Stimulated activated naive CD8-positive, alpha-beta T cell treated with anti-CD3 and anti-CD28 coated beads, Interleukin-15, amount 100 ng/mL, for 72 hours (primary cell): ENCODE measurements around the gene ZNF829.

Experiments used
- ATAC-seq: fragments of 150-1000 bp; cut with Tn5 transposase; 2 replicates; pipeline ENCODE4 v1.10.0; 2021; ENCODE audit warnings: mild to moderate bottlenecking, moderate library complexity
- DNase-seq, 2 donors: peaks; one replicate each; pipeline ENCODE4 v3.0.0; 2021 to 2022
- H3K27ac Mint-ChIP-seq, 2 donors: one replicate each; pipeline ENCODE4 v1.8.0; 2022; ENCODE audit warnings: mild to moderate bottlenecking in 2 of 2, mixed read lengths in 2 of 2, moderate library complexity in 2 of 2
- H3K27me3 Mint-ChIP-seq: one replicate; pipeline ENCODE4 v1.8.0; 2022; ENCODE audit warnings: mixed read lengths
- H3K4me1 Mint-ChIP-seq: one replicate; pipeline ENCODE4 v1.8.0; 2022; ENCODE audit warnings: mild to moderate bottlenecking, mixed read lengths
- H3K4me3 Mint-ChIP-seq, 2 donors: one replicate each; pipeline ENCODE4 v1.8.0; 2022; ENCODE audit warnings: mild to moderate bottlenecking in 2 of 2, mixed read lengths in 2 of 2, moderate library complexity in 1 of 2
- H3K9me3 Mint-ChIP-seq, 2 donors: one replicate each; pipeline ENCODE4 v1.8.0; 2022; ENCODE audit warnings: mixed read lengths in 2 of 2

Gene ZNF829

DNA sequence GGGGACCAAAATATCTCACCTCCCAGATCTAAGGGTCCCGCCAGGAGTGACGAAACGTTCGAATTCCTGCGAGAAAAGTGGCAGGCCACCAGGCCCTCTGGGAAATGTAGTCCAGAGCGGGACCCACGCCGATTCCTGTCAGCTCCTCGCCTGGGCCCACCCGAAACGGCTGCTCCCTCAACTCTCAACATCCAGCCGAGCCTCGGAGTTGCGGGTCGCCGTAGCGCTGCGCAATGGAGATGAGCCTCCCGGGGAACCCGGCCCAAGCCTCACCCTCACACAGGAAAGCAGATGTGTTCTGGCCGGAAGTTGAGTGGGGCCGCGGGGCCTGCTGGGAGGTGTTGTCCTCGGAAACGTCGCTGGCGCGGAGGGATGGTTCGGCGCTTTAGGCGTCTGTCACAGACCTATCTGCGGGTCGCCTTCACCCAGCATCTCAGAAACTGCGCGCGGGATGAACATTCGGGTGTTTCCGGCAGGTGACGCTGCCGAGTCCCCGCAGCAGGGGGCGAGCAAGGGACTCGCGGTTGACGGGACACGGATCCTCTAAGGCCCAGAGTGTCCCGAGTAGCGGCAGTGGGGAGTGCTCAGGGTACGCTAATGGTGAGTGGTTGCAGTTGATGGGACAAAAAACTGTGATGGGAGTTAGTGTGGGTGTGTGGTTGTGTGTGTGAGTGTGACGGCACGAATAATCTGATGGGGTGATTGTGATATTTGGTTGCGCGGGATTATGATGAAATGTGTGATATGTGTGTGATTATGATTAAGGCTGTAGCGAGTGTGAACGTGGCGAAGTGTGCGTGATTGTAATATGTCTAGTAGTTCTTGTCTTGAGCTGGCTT lies at the start of gene ZNF829, which contains the start of gene ZNF568:
ZNF829 (minus strand) TSS at position 300 of the 839 bp plus-strand sequence. CDS start 1,124 bp downstream, outside the sequence.
ZNF568 (plus strand) TSS at position 341 of the 839 bp plus-strand sequence. CDS start 6,439 bp downstream, outside the sequence.
- peak; percentile 95 to 97 for DNase-seq
- Mint-ChIP-seq H3K9me3 (peaks cover 34 to 46% of the 10 kb centered on the region in 2 donors), H3K4me1 (peaks cover 23% of the 10 kb centered on the region), H3K4me3 (peak within 1 kb of the TSS; percentile 85 to 94), H3K27ac (peak within 1 kb of the TSS; percentile 94 to 98), H3K27me3 (no peaks in the 10 kb centered on the region)
- peak; percentile 99 for ATAC-seq

DNA sequence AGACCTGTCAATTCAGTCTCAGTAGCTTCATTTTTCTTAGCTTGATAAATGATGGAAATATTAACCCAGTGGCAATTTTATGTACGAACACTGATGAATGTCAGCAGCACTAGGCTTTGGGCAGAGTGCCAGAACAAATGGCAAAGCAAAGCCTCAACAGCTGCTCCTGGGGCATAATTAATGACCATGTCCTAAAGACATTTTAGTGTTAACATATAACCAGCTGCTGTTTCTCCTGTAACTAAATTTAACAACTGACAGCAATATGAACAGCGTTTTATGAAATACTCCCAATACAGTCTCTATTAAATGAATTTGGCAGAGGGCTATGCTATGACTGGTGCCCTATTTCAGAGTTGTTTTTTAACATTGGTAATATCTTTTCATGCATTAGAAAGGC lies 47.2 kb upstream of the ZNF829 start:
- Mint-ChIP-seq H3K9me3 (peaks cover 18 to 31% of the 10 kb centered on the region in 2 donors), H3K27me3 (no peaks in the 10 kb centered on the region), H3K27ac (no peak overlapping the region), H3K4me3 (no peak overlapping the region), H3K4me1 (no peaks in the 10 kb centered on the region)
- DNase-seq (no peak), ATAC-seq (no peak)

DNA sequence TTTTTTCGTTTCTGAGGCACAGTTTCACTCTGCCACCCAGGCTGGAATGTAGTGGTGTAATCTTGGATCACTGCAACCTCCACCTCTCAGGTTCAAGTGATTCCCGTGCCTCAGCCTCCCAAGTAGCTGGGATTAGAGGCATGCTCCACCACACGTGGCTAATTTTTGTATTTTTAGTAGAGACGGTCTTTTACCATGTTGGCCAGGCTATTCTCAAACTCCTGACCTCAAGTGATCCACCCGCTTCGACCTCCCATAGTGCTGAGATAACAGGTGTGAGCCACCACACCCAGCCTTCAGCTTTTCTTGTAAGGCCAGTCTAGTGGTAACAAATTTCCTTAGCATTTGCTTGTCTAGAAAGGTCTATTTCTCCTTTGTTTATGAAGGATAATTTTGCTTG lies 46.3 kb upstream of the ZNF829 start:
- H3K27ac Mint-ChIP-seq, result no peak overlapping the region

DNA sequence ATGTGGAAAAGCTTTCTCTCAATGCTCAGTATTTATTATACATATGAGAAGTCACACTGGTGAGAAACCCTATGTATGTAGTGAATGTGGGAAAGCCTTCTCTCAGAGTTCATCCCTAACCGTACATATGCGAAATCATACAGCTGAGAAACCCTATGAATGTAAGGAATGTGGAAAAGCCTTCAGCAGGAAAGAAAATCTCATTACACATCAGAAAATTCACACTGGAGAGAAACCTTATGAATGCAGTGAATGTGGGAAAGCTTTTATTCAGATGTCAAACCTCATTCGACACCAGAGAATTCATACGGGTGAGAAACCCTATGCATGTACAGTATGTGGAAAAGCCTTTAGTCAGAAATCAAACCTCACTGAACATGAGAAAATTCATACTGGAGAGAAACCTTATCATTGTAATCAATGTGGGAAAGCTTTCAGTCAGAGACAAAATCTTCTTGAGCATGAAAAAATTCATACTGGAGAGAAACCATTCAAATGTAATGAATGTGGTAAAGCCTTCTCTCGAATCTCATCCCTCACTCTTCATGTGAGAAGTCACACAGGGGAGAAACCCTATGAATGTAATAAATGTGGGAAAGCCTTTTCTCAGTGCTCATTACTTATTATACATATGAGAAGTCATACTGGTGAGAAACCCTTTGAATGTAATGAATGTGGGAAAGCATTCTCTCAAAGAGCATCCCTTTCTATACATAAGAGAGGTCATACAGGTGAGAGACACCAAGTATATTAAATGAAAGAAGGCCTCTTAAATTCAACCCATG lies 34.4 kb upstream of the ZNF829 start:
- Mint-ChIP-seq H3K9me3 (peaks cover 36 to 38% of the 10 kb centered on the region in 2 donors), H3K4me1 (no peaks in the 10 kb centered on the region), H3K4me3 (no peak overlapping the region), H3K27ac (no peak overlapping the region), H3K27me3 (no peaks in the 10 kb centered on the region)
- DNase-seq (no peak), ATAC-seq (no peak)

More for the DNA sequence above, 46.3 kb upstream of the ZNF829 start:
- Mint-ChIP-seq H3K4me1 (no peaks in the 10 kb centered on the region), H3K9me3 (peaks cover 22 to 31% of the 10 kb centered on the region in 2 donors), H3K4me3 (no peak overlapping the region), H3K27me3 (no peaks in the 10 kb centered on the region)
- DNase-seq (no peak), ATAC-seq (no peak)

DNA sequence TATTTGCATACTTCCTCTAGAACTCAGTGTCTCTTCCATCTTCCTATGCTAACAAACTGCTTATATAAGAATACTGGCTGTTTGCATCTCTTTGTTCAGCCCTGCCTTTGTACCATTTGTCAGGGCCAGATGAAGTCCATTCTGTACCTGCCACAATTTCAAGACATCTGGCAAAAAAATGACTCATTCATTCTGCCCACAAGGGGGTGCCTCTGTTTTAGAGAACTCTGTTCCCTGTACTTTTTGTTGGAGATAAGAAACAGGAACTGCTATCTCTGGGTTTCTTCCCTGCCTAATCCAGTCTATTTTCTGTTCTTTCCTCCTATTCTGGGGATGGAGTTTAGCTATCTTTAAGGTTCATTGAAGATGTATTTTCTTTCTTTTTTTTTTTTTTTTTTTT lies 23.1 kb upstream of the ZNF829 start:
- DNase-seq (no peak), ATAC-seq (no peak)
- H3K4me3 Mint-ChIP-seq, result no peak overlapping the region
- H3K4me1 Mint-ChIP-seq, result no peaks in the 10 kb centered on the region
- peaks cover 51 to 63% of the 10 kb centered on the region in 2 donors for H3K9me3 Mint-ChIP-seq
- H3K27ac Mint-ChIP-seq, result no peak overlapping the region
- no peaks in the 10 kb centered on the region for H3K27me3 Mint-ChIP-seq

DNA sequence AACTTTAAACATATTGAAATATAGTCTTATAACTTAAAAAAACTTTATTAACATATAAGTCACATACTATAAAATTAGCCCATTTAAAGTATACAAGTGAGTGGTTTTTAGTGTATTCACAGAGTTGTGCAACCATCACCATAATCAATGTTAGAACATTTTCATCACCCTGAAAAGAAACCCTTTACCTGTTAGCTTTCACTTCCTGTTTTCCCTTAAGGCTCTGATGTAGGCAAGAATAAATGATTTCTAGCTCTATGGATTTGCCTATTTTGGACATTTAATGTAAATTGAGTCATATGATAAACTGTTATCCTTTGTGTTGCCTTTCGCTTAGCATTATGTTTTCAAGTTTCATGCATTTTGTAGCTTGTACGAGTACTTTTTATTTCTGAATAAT lies 15.6 kb upstream of the ZNF829 start:
- H3K9me3 Mint-ChIP-seq, result peaks cover 25 to 32% of the 10 kb centered on the region in 2 donors
- no peaks in the 10 kb centered on the region for H3K27me3 Mint-ChIP-seq
- H3K4me1 Mint-ChIP-seq, result no peaks in the 10 kb centered on the region
- H3K27ac Mint-ChIP-seq, result no peak overlapping the region
- no peak for DNase-seq
- ATAC-seq, result no peak
- no peak overlapping the region for H3K4me3 Mint-ChIP-seq

DNA sequence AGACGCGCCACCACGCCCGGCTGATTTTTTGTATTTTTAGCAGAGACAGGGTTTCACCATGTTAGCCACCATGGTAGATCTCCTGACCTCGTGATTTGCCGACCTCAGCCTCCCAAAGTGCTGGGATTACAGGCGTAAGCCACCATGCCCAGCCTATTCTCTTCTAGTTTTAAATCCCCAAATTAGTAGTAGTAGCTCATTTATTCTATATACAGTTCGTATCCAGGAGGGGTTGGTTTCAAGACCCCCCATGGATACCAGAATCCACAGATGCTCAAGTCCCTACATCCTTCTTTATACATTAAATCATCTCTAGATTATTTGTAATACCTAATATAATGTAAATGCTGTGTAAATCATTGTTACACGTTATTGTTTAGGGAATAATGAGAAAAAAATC lies 2.0 kb upstream of the ZNF829 start:
- H3K4me1 Mint-ChIP-seq, result peaks cover 23% of the 10 kb centered on the region
- no peak overlapping the region for H3K27ac Mint-ChIP-seq
- peak overlapping the region in 1 of 2 donors; percentile 85 for H3K4me3 Mint-ChIP-seq
- peaks cover 37 to 48% of the 10 kb centered on the region in 2 donors for H3K9me3 Mint-ChIP-seq
- H3K27me3 Mint-ChIP-seq, result no peaks in the 10 kb centered on the region
- ATAC-seq (no peak), DNase-seq (no peak)

DNA sequence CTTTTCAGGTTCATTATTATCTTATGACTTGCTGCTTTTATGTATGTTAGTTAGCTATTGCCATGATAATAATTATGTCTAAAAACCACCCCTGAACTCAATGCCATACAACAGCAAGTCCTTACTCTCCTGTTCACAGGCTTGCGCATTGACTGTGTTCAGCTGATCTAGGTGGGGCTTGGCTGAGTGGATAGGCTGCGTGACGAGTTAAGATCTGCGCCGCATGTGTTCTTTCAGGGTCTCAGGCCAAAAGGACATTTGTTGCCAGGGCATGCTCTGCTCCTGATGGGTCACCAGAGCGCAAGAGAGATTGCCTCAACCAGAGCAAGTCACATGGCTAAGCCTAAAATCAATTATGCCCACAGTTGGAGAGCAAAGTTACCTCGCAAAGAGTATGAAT lies 900 bp upstream of the ZNF829 start:
- peak in 1 of 2 donors; percentile 11 for DNase-seq
- Mint-ChIP-seq H3K4me1 (peaks cover 23% of the 10 kb centered on the region), H3K27me3 (no peaks in the 10 kb centered on the region), H3K27ac (peak overlapping the region; percentile 86 to 98), H3K9me3 (peaks cover 29 to 46% of the 10 kb centered on the region in 2 donors), H3K4me3 (peak overlapping the region; percentile 85 to 94)
- ATAC-seq, result no peak

DNA sequence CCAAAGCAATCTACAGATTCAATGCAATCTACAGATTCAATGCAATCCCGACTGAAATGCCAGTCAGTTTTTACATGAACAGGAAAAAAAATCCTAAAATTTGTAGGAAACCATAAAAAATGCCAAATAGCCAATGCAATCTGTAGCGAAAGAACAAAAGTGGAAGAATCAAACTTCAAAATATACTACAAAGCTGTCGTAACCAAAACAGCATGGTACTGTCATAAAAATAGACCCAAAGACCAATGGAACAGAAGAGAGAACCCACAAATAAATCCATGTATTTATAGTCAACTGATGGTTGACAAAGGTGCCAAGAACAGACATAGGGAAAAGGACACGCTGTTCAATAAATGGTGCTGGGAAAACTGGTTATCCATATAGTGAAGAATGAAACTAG lies 17.7 kb downstream of the ZNF829 start:
- ATAC-seq, result no peak
- peaks cover 56 to 59% of the 10 kb centered on the region in 2 donors for H3K9me3 Mint-ChIP-seq
- no peak overlapping the region for H3K4me3 Mint-ChIP-seq
- H3K27me3 Mint-ChIP-seq, result no peaks in the 10 kb centered on the region
- H3K4me1 Mint-ChIP-seq, result no peaks in the 10 kb centered on the region
- DNase-seq, result no peak
- no peak overlapping the region for H3K27ac Mint-ChIP-seq

GRCh38 chr19:36894849-36895383 lies 21.2 kb downstream of the ZNF829 start:
- ATAC-seq, result no peak
- DNase-seq, result no peak
- no peak overlapping the region for H3K4me3 Mint-ChIP-seq
- peaks cover 68 to 78% of the 10 kb centered on the region in 2 donors for H3K9me3 Mint-ChIP-seq
- H3K4me1 Mint-ChIP-seq, result no peaks in the 10 kb centered on the region
- no peak overlapping the region for H3K27ac Mint-ChIP-seq
- H3K27me3 Mint-ChIP-seq, result no peaks in the 10 kb centered on the region

DNA sequence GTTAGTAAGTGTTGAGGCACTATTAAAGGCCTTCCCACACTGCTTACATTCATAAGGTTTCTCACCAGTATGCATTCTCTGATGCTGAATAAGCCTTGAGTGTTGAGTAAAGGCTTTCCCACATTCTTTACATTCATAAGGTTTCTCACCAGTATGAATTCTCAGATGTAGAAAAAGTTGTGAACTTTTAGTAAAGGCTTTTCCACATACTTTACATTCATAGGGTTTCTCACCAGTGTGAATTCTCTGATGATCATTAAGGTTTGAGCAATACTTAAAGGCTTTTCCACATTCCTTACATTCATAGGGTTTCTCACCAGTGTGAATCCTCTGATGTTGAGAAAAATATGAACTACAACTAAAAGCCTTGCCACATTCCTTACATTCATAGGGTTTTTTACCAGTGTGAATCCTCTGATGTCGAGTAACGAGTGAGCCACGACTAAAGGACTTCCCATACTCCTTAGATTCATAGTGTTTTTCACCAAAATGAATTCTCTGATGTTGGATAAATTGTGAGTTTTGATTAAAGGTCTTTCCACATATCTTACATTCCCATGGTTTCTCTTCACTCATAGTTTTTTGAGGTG lies 24.2 kb downstream of the ZNF829 start:
- no peak for DNase-seq
- no peak overlapping the region for H3K27ac Mint-ChIP-seq
- H3K4me1 Mint-ChIP-seq, result no peaks in the 10 kb centered on the region
- H3K27me3 Mint-ChIP-seq, result no peaks in the 10 kb centered on the region
- ATAC-seq, result no peak
- H3K9me3 Mint-ChIP-seq, result peaks cover 62 to 69% of the 10 kb centered on the region in 2 donors
- no peak overlapping the region for H3K4me3 Mint-ChIP-seq

- DNase-seq (no peak), ATAC-seq (no peak)
- no peaks in the 10 kb centered on the region for H3K4me1 Mint-ChIP-seq
- H3K9me3 Mint-ChIP-seq, result peaks cover 41 to 42% of the 10 kb centered on the region in 2 donors
- H3K4me3 Mint-ChIP-seq, result no peak overlapping the region
- H3K27me3 Mint-ChIP-seq, result no peaks in the 10 kb centered on the region
- H3K27ac Mint-ChIP-seq, result no peak overlapping the region
Measured at GRCh38 chr19:36876993-36877938, 38.8 kb downstream of the ZNF829 start.

DNA sequence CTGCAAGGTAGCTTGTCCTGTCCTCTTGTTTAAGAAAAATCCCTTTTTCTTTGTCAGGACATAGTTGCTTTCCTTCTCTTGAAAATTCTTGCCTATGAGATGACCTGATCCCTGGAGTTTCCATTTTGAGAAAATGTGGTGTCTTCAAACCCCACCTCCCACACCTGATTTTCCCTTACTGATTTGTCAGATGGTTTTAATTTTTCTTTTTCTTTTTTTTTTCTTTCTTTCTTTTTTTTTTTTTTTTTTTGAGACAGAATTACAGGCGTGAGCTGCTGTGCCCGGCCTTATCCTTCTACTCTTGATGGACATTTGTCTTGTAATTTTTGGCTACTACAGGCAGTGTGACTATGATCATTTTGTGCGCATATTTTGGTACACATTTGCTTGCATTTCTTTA lies 64.2 kb downstream of the ZNF829 start:
- ATAC-seq (no peak), DNase-seq (no peak)
- H3K4me1 Mint-ChIP-seq, result no peaks in the 10 kb centered on the region
- peaks cover 24 to 27% of the 10 kb centered on the region in 2 donors for H3K9me3 Mint-ChIP-seq
- H3K27me3 Mint-ChIP-seq, result no peaks in the 10 kb centered on the region
- H3K27ac Mint-ChIP-seq, result no peak overlapping the region
- no peak overlapping the region for H3K4me3 Mint-ChIP-seq
